ENCODE measurements around the gene HACD2. TPM values are rescaled to one million over a fixed set of nuclear protein-coding genes. Genes with fewer than 3 reads are reported as not detected.
A peak's percentile ranks its signal among the peaks of the same experiment; 100 is the strongest.

Gene HACD2
- total RNA-seq, 1 donor from 2014 or later = 30.4 TPM

DNA sequence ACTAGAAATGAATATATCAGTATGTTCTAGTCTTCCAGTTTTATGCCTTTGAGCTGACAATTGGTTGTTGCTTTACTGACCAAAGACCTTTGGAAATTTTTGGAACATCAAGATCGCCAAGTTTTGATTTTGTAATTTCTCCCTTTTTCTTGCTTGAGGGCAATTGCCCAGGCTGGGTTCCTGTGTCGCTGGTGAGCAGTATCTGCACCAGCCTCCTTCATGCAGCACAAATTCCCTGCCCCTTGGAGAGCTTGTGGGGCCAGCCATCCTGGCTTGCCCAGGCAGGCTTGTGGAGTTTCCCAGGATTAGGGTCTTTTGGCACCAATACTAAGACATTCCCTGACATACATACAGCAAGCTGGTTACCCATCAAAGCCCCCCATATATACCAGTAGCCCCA lies 37.9 kb upstream of the HACD2 start:
- DNase-seq (ENCODE audit: extremely low spot score, unreplicated experiment) = no peak
- Mint-ChIP-seq H3K27ac (no peak overlapping the region), H3K4me3 (no peak overlapping the region), H3K9me3 (peaks cover 5% of the 10 kb centered on the region), H3K36me3 (peaks cover 4% of the 10 kb centered on the region), H3K4me1 (ENCODE audit: unreplicated experiment) (peaks cover 13% of the 10 kb centered on the region), H3K27me3 (no peaks in the 10 kb centered on the region)
- TF ChIP-seq, protein P1, sequence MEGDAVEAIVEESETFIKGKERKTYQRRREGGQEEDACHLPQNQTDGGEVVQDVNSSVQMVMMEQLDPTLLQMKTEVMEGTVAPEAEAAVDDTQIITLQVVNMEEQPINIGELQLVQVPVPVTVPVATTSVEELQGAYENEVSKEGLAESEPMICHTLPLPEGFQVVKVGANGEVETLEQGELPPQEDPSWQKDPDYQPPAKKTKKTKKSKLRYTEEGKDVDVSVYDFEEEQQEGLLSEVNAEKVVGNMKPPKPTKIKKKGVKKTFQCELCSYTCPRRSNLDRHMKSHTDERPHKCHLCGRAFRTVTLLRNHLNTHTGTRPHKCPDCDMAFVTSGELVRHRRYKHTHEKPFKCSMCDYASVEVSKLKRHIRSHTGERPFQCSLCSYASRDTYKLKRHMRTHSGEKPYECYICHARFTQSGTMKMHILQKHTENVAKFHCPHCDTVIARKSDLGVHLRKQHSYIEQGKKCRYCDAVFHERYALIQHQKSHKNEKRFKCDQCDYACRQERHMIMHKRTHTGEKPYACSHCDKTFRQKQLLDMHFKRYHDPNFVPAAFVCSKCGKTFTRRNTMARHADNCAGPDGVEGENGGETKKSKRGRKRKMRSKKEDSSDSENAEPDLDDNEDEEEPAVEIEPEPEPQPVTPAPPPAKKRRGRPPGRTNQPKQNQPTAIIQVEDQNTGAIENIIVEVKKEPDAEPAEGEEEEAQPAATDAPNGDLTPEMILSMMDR (conservative IDR thresholded peaks at IDR 0.05) = no peak

GRCh38 chr3:123621850-123622189 lies 37.0 kb upstream of the HACD2 start:
- Mint-ChIP-seq H3K9me3 (no peaks in the 10 kb centered on the region), H3K4me1 (ENCODE audit: unreplicated experiment) (peaks cover 17% of the 10 kb centered on the region), H3K27me3 (no peaks in the 10 kb centered on the region)

GRCh38 chr3:123621186-123621849 lies 36.5 kb upstream of the HACD2 start:
- peaks cover 20% of the 10 kb centered on the region for H3K4me1 Mint-ChIP-seq (ENCODE audit: unreplicated experiment)
- peaks cover 4% of the 10 kb centered on the region for H3K36me3 Mint-ChIP-seq
- no peaks in the 10 kb centered on the region for H3K9me3 Mint-ChIP-seq
- H3K27ac Mint-ChIP-seq = peak overlapping the region; percentile 43
- H3K4me3 Mint-ChIP-seq = no peak overlapping the region
- TF ChIP-seq, protein P1 (conservative IDR thresholded peaks at IDR 0.05) = no peak
- no peaks in the 10 kb centered on the region for H3K27me3 Mint-ChIP-seq
- DNase-seq (ENCODE audit: extremely low spot score, unreplicated experiment) = no peak

More at GRCh38 chr3:123621850-123622189, 37.0 kb upstream of the HACD2 start:
- TF ChIP-seq, protein P1 (conservative IDR thresholded peaks at IDR 0.05) = no peak
- H3K36me3 Mint-ChIP-seq = peaks cover 4% of the 10 kb centered on the region
- DNase-seq (ENCODE audit: extremely low spot score, unreplicated experiment) = no peak
- no peak overlapping the region for H3K4me3 Mint-ChIP-seq
- peak overlapping the region; percentile 43 for H3K27ac Mint-ChIP-seq

GRCh38 chr3:123620343-123620742 lies 35.5 kb upstream of the HACD2 start:
- no peak overlapping the region for H3K4me3 Mint-ChIP-seq
- no peak overlapping the region for H3K27ac Mint-ChIP-seq
- no peaks in the 10 kb centered on the region for H3K9me3 Mint-ChIP-seq
- no peak for DNase-seq (ENCODE audit: extremely low spot score, unreplicated experiment)
- no peaks in the 10 kb centered on the region for H3K36me3 Mint-ChIP-seq
- peaks cover 20% of the 10 kb centered on the region for H3K4me1 Mint-ChIP-seq (ENCODE audit: unreplicated experiment)
- H3K27me3 Mint-ChIP-seq = no peaks in the 10 kb centered on the region
- TF ChIP-seq, protein P1 (conservative IDR thresholded peaks at IDR 0.05) = no peak

DNA sequence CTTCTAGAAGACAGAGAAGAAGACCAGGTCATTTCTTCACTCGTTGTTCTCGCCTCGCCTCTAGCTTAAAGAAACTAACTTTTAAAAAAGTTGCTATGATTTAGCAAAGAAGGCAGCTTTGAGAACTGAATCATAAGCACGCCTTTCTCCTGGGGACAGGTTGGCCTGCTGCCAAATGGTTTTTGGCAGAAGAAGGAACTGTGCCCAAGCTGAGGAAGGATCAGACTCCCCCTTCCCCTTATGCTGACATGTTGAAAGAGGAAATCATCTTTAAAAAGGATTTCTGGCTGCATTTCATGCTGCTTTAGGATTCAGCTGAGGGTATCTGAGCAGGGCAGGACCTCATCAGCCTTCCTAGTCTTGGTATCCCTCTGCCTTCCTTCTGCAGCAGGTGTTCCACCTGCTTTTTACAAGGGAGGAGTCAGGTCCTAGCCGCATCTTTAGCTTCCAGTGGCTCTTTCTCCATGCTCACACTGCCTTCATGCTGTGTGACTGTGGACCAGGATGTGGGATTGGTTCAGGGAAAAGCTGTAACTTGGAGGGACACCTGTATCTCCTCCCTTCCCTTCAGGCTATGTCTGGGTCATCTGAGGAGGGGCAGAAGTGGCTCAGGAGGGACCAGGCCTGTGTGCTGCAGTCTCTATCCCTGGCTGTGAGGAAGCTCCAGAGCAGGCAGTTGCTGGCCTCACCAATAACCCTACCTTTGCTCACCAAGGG lies 34.1 kb upstream of the HACD2 start:
- H3K36me3 Mint-ChIP-seq = no peaks in the 10 kb centered on the region
- TF ChIP-seq, protein P1 (conservative IDR thresholded peaks at IDR 0.05) = no peak
- DNase-seq (ENCODE audit: extremely low spot score, unreplicated experiment) = no peak
- no peak overlapping the region for H3K4me3 Mint-ChIP-seq
- H3K4me1 Mint-ChIP-seq (ENCODE audit: unreplicated experiment) = peaks cover 20% of the 10 kb centered on the region
- no peak overlapping the region for H3K27ac Mint-ChIP-seq
- H3K27me3 Mint-ChIP-seq = no peaks in the 10 kb centered on the region
- H3K9me3 Mint-ChIP-seq = no peaks in the 10 kb centered on the region
